GM12892 (cell line): Measurements from ENCODE around the gene C2CD4C.
"Not testable (repeated sequence)": the region's sequence is repeated elsewhere in the genome, so short reads cannot be mapped to it uniquely, and the experiment has no call there.

Experiments
- DNase-seq: peaks from one replicate; pipeline ENCODE4 v3.0.0; 2011; ENCODE audit not compliant: insufficient read length
- FAIRE-seq: peaks from 2 replicates; lab custom pipeline; 2011; peaks lifted over from hg19 to GRCh38; lab: Jason Lieb, UNC
- POLR2A ChIP-seq: IDR thresholded peaks from 2 replicates; pipeline ENCODE4 v1.6.1; 2011; ENCODE audit warnings: low read depth, low read length, control low read depth
- POLR2AphosphoS5 ChIP-seq: IDR thresholded peaks from 2 replicates; pipeline ENCODE4 v1.6.1; 2011; ENCODE audit warnings: low read depth, low read length, control low read depth
- TAF1 ChIP-seq: IDR thresholded peaks from 2 replicates; pipeline ENCODE4 v1.6.1; 2011; ENCODE audit warnings: low read depth, mild to moderate bottlenecking, control low read depth, low read length, borderline replicate concordance

The C2CD4C gene

GRCh38 chr19:435707-436412 is 26.9 kb upstream of the C2CD4C start:
- no peak for TF ChIP-seq TAF1
- no peak for TF ChIP-seq POLR2AphosphoS5
- no peak for TF ChIP-seq POLR2A
- no peak for DNase-seq
- FAIRE-seq: no peak

GRCh38 chr19:435056-435706 is 26.2 kb upstream of the C2CD4C start:
- no peak for TF ChIP-seq TAF1
- TF ChIP-seq POLR2AphosphoS5: no peak
- TF ChIP-seq POLR2A: no peak
- DNase-seq (no peak), FAIRE-seq (no peak)

GRCh38 chr19:434152-434960 is 25.4 kb upstream of the C2CD4C start:
- TF ChIP-seq TAF1 (no peak), POLR2A (no peak), POLR2AphosphoS5 (no peak)
- DNase-seq (no peak), FAIRE-seq (no peak)

- FAIRE-seq: no peak
- no peak for DNase-seq
- TF ChIP-seq POLR2AphosphoS5 (no peak), TAF1 (no peak), POLR2A (no peak)
Measured at GRCh38 chr19:430701-431100, 21.8 kb upstream of the C2CD4C start.

DNA sequence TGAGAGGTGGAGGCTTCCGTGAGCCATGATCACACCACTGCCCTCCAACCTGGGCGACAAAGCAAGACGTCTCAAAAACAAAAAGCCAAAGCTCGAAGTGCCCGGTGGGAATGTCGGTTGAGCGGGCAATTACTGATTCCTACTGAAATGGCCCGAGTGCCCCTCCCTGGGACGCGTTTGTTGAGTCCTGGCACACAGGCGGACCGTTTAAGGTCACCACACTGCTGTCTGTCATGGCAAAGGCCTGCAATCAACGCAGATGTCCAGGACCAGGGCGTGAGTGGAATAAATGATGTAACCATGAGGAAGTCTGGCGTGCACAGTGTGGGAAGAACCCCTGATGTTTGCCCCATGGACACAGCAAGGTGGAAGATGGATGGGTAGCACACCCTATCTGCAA is 19.2 kb upstream of the C2CD4C start:
- TF ChIP-seq TAF1 (no peak), POLR2A (no peak), POLR2AphosphoS5 (no peak)
- DNase-seq: no peak
- no peak for FAIRE-seq

DNA sequence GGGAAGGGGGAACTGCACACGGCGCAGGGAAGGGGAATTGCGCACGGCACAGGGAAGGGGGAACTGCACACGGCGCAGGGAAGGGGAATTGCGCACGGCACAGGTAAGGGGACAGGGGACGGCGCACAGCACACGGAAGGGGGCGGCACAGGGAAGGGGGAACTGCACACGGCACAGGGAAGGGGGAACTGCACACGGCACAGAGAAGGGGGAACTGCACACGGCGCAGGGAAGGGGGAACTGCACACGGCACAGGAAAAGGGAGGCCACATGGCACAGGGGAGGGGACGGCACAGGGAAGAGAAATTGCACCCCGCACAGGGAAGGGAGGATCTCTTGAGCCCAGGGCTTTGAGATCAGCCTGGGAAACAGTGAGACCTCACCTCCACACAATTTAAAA is 18.7 kb upstream of the C2CD4C start:
- DNase-seq, FAIRE-seq: not testable (repeated sequence)

GRCh38 chr19:426725-427445 is 17.9 kb upstream of the C2CD4C start:
- FAIRE-seq: no peak
- DNase-seq: no peak

GRCh38 chr19:425056-425455 is 16.1 kb upstream of the C2CD4C start:
- FAIRE-seq: no peak
- DNase-seq: no peak
- TF ChIP-seq POLR2AphosphoS5: no peak
- no peak for TF ChIP-seq POLR2A
- TF ChIP-seq TAF1: no peak

More at GRCh38 chr19:426725-427445, 17.9 kb upstream of the C2CD4C start:
- no peak for TF ChIP-seq POLR2AphosphoS5
- TF ChIP-seq TAF1: no peak
- TF ChIP-seq POLR2A: no peak

DNA sequence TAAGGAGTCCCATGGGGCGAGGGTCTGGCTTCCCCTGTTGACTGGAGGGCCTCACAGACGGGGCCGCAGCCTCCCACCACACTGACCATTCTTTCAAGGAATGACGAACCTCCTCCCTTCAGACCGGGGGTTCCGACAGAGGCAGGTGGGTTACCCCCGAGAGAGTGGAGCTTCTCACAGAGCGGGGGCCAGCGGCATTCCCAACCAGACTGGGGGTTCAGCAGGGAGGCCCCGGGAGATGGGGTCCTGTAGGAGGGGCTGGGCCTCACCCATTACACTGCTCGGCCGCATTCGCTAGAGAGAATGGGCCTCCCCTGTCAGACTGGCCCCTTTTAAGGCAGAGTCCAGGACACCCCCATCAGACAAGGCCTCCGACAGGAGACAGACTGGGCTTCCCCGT is 15.6 kb upstream of the C2CD4C start:
- no peak for TF ChIP-seq TAF1
- no peak for TF ChIP-seq POLR2AphosphoS5
- no peak for TF ChIP-seq POLR2A
- FAIRE-seq (no peak), DNase-seq (no peak)

DNA sequence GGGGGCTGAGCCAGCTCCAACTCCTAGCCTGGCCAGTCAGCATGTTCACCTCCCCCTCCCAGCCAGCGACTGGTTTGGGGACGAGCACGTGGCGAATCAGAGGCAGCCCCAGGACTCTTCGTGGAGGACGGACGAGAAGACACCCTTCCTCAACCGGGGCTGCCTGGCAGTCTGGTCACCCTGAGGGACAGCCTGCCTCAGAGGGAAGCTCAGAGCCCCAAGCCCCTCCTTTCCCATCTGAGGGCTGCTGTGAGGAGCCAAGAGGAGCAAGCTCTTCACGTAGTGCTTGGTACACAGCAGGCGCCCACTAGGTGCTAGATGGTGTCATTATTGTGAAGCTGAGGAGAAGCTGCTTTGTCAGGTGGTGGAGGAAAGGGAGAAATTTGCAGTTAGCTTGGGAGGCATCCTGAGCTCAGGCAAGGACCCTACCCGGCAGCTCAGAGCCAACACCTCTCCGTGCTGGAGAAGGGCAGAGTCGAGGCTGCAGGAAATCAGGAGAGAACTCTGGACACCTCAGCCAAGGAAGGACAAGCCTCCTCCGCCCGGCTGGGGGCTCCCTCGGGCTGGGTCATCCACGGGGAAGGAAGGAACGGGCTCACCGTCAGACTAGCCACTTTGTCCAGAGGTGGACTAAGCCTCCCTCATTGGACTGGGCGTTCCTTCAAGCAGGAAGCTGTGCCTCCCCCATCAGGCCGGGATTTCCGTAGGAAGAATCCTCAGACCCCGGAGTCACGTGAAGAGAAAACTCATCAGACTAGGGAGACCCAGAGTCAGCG is 14.9 kb upstream of the C2CD4C start:
- TF ChIP-seq POLR2A (no peak), TAF1 (no peak), POLR2AphosphoS5 (no peak)
- no peak for FAIRE-seq
- DNase-seq: no peak

GRCh38 chr19:422917-423226 is 13.9 kb upstream of the C2CD4C start:
- FAIRE-seq, DNase-seq: not testable (repeated sequence)
